Mammary epithelial cell (primary cell): ENCODE data around the gene CAST.

Experiments
- CTCF ChIP-seq, 2 donors: IDR thresholded peaks in 1 of 2; conservative IDR thresholded peaks in 1 of 2; 2 replicates each; pipeline ENCODE4 v1.5.1; 2011 to 2012; ENCODE audit warnings: inconsistent platforms in 2 of 2, low read length in 2 of 2, mild to moderate bottlenecking in 2 of 2, control low read depth in 1 of 2, low read depth in 1 of 2; ENCODE audit not compliant: insufficient read depth in 1 of 2; ENCODE audit errors: extremely low read depth in 1 of 2
- EZH2 ChIP-seq: IDR thresholded peaks from 2 replicates; pipeline ENCODE4 v1.6.1; 2012; ENCODE audit warnings: low read length, inconsistent platforms, borderline replicate concordance

GRCh38 chr5:96703995-96704394 lies 41.8 kb downstream of the CAST start:
- TF ChIP-seq EZH2 (no peak), CTCF (conservative IDR thresholded peaks at IDR 0.05 in 1 of 2, IDR thresholded peaks at IDR 0.05 in 1 of 2; ENCODE audit: extremely low read depth in 1 of 2, insufficient read depth in 1 of 2, low read depth in 1 of 2, low read length in 2 of 2) (no peak)
